H1 (cell line): ENCODE results near the gene CMKLR1. TPM values are rescaled to one million over a fixed set of nuclear protein-coding genes. Genes with fewer than 3 reads are reported as not detected.

Experiments used
- CTCF ChIP-seq, 3 experiments: IDR thresholded peaks; 1 replicate in 2 of 3; 2 replicates in 1 of 3; pipeline versions ENCODE4 v1.5.1 to v1.6.1; 2011; ENCODE audit warnings: low read length in 3 of 3, mild to moderate bottlenecking in 3 of 3, inconsistent platforms in 2 of 3, low read depth in 1 of 3, moderate library complexity in 1 of 3; ENCODE audit not compliant: insufficient read depth in 1 of 3; ENCODE audit errors: control extremely low read depth in 1 of 3
- KDM1A ChIP-seq: fragments of 200-600, 300-600 bp; sonication (generic); IDR thresholded peaks from 2 replicates; pipeline ENCODE4 v1.7.1; 2016; ENCODE audit warnings: mild to moderate bottlenecking, low read length, borderline replicate concordance
- KDM5A ChIP-seq: fragments of 200-600 bp; IDR thresholded peaks from 2 replicates; pipeline ENCODE4 v1.7.1; 2012; ENCODE audit warnings: mild to moderate bottlenecking, low read length, inconsistent platforms, mixed read lengths
- polyA plus RNA-seq, 7 experiments: library from polyadenylated mRNA; depleted of rRNA in 3 of 7; stranded (reverse) in 5 of 7; unstranded in 2 of 7; fragments of >200 nt in 5 of 7; fragments of 200-250 nt in 2 of 7; gene quantifications; 1 replicate in 5 of 7; 2 replicates in 1 of 7; 4 replicates in 1 of 7; pipeline versions ENCODE4 v1.2.1 to v1.2.3, GENCODE V29; 2011 to 2013; ENCODE audit warnings: missing spikeins in 2 of 7, mixed read lengths in 2 of 7
- total RNA-seq: library from RNA; stranded (reverse); fragmentation: NEBNext Ultra II Directional; extraction: Animal tissue kit (Norgen Biotek cat#: 25700); gene quantifications from 2 replicates; pipeline ENCODE4 v1.2.1, GENCODE V29; 2021

The CMKLR1 gene
- total and polyA plus RNA-seq, 2 of the 8 experiments (the other 6 are each of a cell fraction or from before 2014, with no cell fraction given), result 2.1 to 2.8 TPM

GRCh38 chr12:108333898-108334699 is 5.0 kb downstream of the CMKLR1 start (continued):
- TF ChIP-seq KDM1A, result no peak
- no peak for TF ChIP-seq KDM5A
- no peak for TF ChIP-seq CTCF (IDR thresholded peaks at IDR 0.05; ENCODE audit: control extremely low read depth in 1 of 3, insufficient read depth in 1 of 3, low read depth in 1 of 3, low read length in 3 of 3)
